Nephron (organoid): Measurements from ENCODE around the gene CCDC116.
A peak's percentile ranks its signal among the peaks of the same experiment; 100 is the strongest.

Experiments
- H3K27ac Mint-ChIP-seq, 3 experiments: 2 replicates each; pipeline ENCODE4 v1.8.0; 2020; ENCODE audit warnings: mixed read lengths in 3 of 3, mild to moderate bottlenecking in 2 of 3, moderate library complexity in 1 of 3
- H3K27me3 Mint-ChIP-seq: 2 replicates; pipeline ENCODE4 v1.8.0; 2021; ENCODE audit warnings: low read depth, mild to moderate bottlenecking, moderate library complexity, mixed read lengths
- H3K36me3 Mint-ChIP-seq: 2 replicates; pipeline ENCODE4 v1.8.0; 2020; ENCODE audit warnings: low read depth, mixed read lengths
- H3K4me1 Mint-ChIP-seq: 2 replicates; pipeline ENCODE4 v1.8.0; 2020; ENCODE audit warnings: mixed read lengths
- H3K4me3 Mint-ChIP-seq, 3 experiments: 2 replicates each; pipeline ENCODE4 v1.8.0; 2020; ENCODE audit warnings: mild to moderate bottlenecking in 3 of 3, mixed read lengths in 3 of 3, moderate library complexity in 2 of 3
- H3K9me3 Mint-ChIP-seq: 2 replicates; pipeline ENCODE4 v1.8.0; 2020; ENCODE audit warnings: mixed read lengths
- CTCF ChIP-seq, 3 experiments: fragments of 200-600 bp; sonication (generic); IDR thresholded peaks; one replicate each; pipeline ENCODE4 v1.5.0; 2021; ENCODE audit warnings: antibody characterized with exemption in 3 of 3; ENCODE audit not compliant: unreplicated experiment in 3 of 3

CCDC116 gene

DNA sequence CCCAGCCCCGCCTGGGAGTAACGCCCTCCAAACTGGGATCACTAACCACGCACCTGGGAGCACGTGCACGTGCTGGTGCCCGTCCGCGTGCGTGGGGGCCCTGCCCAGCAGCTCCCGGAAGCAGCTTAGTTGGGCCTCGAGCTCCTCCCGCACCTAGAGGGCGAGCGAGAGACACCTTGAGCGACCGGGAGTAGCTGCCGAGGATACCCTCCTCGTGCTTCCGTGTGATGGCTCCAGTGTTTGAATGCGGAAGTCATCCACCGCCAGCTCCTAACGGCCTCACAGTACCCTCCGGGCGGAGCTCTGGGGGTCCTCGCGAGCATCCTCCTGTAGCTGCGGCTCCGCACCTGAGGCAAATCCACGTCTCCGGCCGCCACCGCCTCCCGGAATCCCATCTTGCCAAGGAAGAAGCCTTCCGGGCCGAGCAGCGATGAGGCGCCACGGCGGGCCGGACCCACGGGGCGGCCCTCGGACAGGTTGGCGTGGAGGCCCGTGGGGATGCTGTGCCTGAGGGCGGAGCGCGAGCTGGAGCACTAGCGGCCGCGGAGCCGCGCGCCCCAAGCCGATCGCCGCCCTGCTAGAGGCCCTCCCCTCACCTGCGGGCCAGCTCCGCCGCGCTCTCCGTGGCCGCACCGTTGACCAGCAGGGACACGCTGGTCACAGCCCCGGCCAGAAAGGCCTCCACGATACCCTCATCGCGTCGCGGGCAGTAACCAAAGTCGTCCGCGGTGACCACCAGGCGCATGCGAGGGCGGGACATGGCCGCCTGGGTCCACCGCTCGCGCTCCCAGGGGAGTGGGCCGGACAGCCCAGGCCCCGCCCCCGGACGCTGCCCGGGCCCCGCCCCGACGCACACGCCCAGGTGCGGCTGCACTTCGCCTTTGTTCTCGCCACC, 3.1 kb upstream of the CCDC116 start, which contains the start of gene YDJC:
Gene YDJC (minus strand): TSS at position 768 of the 895 bp plus-strand sequence. CDS start 8 bp downstream, at position 760.
- peak within 1 kb of the TSS in 1 of 3 experiments; percentile 45 for H3K27ac Mint-ChIP-seq
- H3K4me1 Mint-ChIP-seq = peaks cover 22% of the 10 kb centered on the region
- no peaks in the 10 kb centered on the region for H3K9me3 Mint-ChIP-seq
- peak within 1 kb of the TSS; percentile 87 to 93 (median 90) for H3K4me3 Mint-ChIP-seq
- H3K27me3 Mint-ChIP-seq = no peaks in the 10 kb centered on the region
- peaks cover 4% of the 10 kb centered on the region for H3K36me3 Mint-ChIP-seq
- peak; percentile 45 to 57 (median 49) for TF ChIP-seq CTCF (IDR thresholded peaks at IDR 0.05; ENCODE audit: unreplicated experiment in 3 of 3)

DNA sequence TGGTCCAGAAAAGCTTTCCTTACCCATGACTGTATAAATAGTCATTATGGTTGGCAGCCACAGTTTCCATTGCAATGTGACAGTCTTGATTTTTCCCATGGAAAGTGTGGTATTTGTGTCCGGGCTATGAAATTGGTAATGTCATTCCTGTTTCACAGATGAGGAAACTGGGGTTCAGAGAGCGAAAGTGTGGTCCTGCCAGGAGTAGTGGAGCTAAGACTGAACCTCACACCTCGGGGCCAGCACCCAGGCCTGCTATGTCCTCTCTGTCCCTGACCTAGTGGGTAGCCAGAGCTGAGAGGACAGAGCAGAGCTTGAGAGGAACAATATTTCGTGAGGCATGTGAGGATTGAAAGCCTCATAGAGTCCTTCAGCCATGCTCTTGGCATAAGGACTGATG, 1.5 kb upstream of the CCDC116 start:
- no peak overlapping the region for H3K27ac Mint-ChIP-seq
- H3K9me3 Mint-ChIP-seq = no peaks in the 10 kb centered on the region
- TF ChIP-seq CTCF (IDR thresholded peaks at IDR 0.05; ENCODE audit: unreplicated experiment in 3 of 3) = no peak
- peaks cover 14% of the 10 kb centered on the region for H3K4me1 Mint-ChIP-seq
- H3K36me3 Mint-ChIP-seq = peaks cover 4% of the 10 kb centered on the region
- H3K4me3 Mint-ChIP-seq = peak overlapping the region; percentile 74 to 80 (median 77)
- no peaks in the 10 kb centered on the region for H3K27me3 Mint-ChIP-seq

GRCh38 chr22:21632931-21633330, 371 bp downstream of the CCDC116 start:
- Mint-ChIP-seq H3K4me1 (peaks cover 3% of the 10 kb centered on the region), H3K36me3 (peaks cover 4% of the 10 kb centered on the region), H3K27ac (no peak overlapping the region), H3K9me3 (no peaks in the 10 kb centered on the region), H3K4me3 (no peak overlapping the region), H3K27me3 (no peaks in the 10 kb centered on the region)
- TF ChIP-seq CTCF (IDR thresholded peaks at IDR 0.05; ENCODE audit: unreplicated experiment in 3 of 3) = no peak

GRCh38 chr22:21633481-21633880, 921 bp downstream of the CCDC116 start:
- Mint-ChIP-seq H3K4me1 (no peaks in the 10 kb centered on the region), H3K9me3 (no peaks in the 10 kb centered on the region)
- no peak for TF ChIP-seq CTCF (IDR thresholded peaks at IDR 0.05; ENCODE audit: unreplicated experiment in 3 of 3)

GRCh38 chr22:21634081-21634480, 1.5 kb downstream of the CCDC116 start:
- Mint-ChIP-seq H3K9me3 (no peaks in the 10 kb centered on the region), H3K36me3 (no peaks in the 10 kb centered on the region), H3K27me3 (no peaks in the 10 kb centered on the region), H3K4me3 (no peak overlapping the region), H3K27ac (no peak overlapping the region), H3K4me1 (no peaks in the 10 kb centered on the region)
- no peak for TF ChIP-seq CTCF (IDR thresholded peaks at IDR 0.05; ENCODE audit: unreplicated experiment in 3 of 3)

More at GRCh38 chr22:21633481-21633880, 921 bp downstream of the CCDC116 start:
- Mint-ChIP-seq H3K36me3 (no peaks in the 10 kb centered on the region), H3K27me3 (no peaks in the 10 kb centered on the region), H3K27ac (no peak overlapping the region), H3K4me3 (no peak overlapping the region)
